Natural killer cell (primary cell): ENCODE measurements around the gene TOPAZ1. TPM values are rescaled to one million over a fixed set of nuclear protein-coding genes. Genes with fewer than 3 reads are reported as not detected.

Source experiments
- ATAC-seq, 3 donors: fragments of 150-1000 bp in 2 of 3; fragments of 200-7000 bp in 1 of 3; cut with Tn5 transposase; 1 replicate in 1 of 3; 2 replicates in 2 of 3; pipeline ENCODE4 v1.10.0; 2021; ENCODE audit warnings: mild to moderate bottlenecking in 2 of 3, moderate library complexity in 2 of 3
- DNase-seq, 2 donors: peaks; one replicate each; pipeline versions ENCODE4 v3.0.0 to v3.0.0-alpha.2; 2013 to 2021; ENCODE audit warnings: mixed read lengths in 1 of 2
- H3K27ac ChIP-seq: one replicate; pipeline ENCODE4 v1.5.1; 2013; ENCODE audit warnings: mild to moderate bottlenecking, low read length
- H3K27me3 ChIP-seq: one replicate; pipeline ENCODE4 v1.6.1; 2013; ENCODE audit warnings: low read length; ENCODE audit not compliant: control insufficient read depth, insufficient read depth
- H3K36me3 ChIP-seq: one replicate; pipeline ENCODE4 v1.6.1; 2013; ENCODE audit warnings: low read length; ENCODE audit not compliant: control insufficient read depth, insufficient read depth
- H3K4me1 ChIP-seq: one replicate; pipeline ENCODE4 v1.6.1; 2013; ENCODE audit warnings: low read length; ENCODE audit not compliant: control insufficient read depth, insufficient read depth
- H3K4me3 ChIP-seq: one replicate; pipeline ENCODE4 v1.5.1; 2013; ENCODE audit warnings: low read length
- H3K9me3 ChIP-seq: one replicate; pipeline ENCODE4 v1.6.1; 2013; ENCODE audit warnings: low read length; ENCODE audit not compliant: control insufficient read depth, insufficient read depth
- H3K27ac Mint-ChIP-seq, 2 donors: one replicate each; pipeline ENCODE4 v1.8.0; 2022; ENCODE audit warnings: mild to moderate bottlenecking in 2 of 2, mixed read lengths in 2 of 2, moderate library complexity in 1 of 2
- H3K27me3 Mint-ChIP-seq, 2 donors: one replicate each; pipeline ENCODE4 v1.8.0; 2022; ENCODE audit warnings: low read depth in 2 of 2, mixed read lengths in 2 of 2
- H3K36me3 Mint-ChIP-seq: one replicate; pipeline ENCODE4 v1.8.0; 2022; ENCODE audit warnings: mixed read lengths
- H3K4me1 Mint-ChIP-seq, 2 donors: one replicate each; pipeline ENCODE4 v1.8.0; 2022; ENCODE audit warnings: mixed read lengths in 2 of 2
- H3K4me3 Mint-ChIP-seq: one replicate; pipeline ENCODE4 v1.8.0; 2022; ENCODE audit warnings: mild to moderate bottlenecking, moderate library complexity, mixed read lengths
- H3K9me3 Mint-ChIP-seq, 2 donors: one replicate each; pipeline ENCODE4 v1.8.0; 2022; ENCODE audit warnings: mixed read lengths in 2 of 2
- WGBS: methylation state at CpG from one replicate; pipeline ENCODE4 v1.1.7; 2013; ENCODE audit warnings: missing lambda C conversion rate; ENCODE audit not compliant: insufficient coverage; 5-methylcytosine and 5-hydroxymethylcytosine counted together
- intact Hi-C: fragments of 100-400 bp; cut with micrococcal nuclease; formaldehyde crosslinking; loops from one replicate; pipeline ENCODE4 v1.14.2; 2022
- total RNA-seq, 4 donors: library from RNA; stranded (reverse); fragments of 120-200 nt in 1 of 4; gene quantifications; one replicate each; pipeline versions ENCODE4 v1.2.3 to v1.2.4, GENCODE V29; 2013 to 2022
- TF ChIP-seq, protein P1 (sequence below): fragments of 200-600 bp; IDR thresholded peaks from one replicate; pipeline ENCODE4 v1.8.0; 2022; ENCODE audit warnings: antibody characterized with exemption

Gene TOPAZ1
- total RNA-seq, 3 donors from 2014 or later (not counting 1 experiment from before 2014, with no cell fraction given) = not detected

- no peak for ATAC-seq
- H3K9me3 Mint-ChIP-seq = no peaks in the 10 kb centered on the region
These were observed 1.6 kb upstream of the TOPAZ1 start for GRCh38 chr3:44240061-44240460.

GRCh38 chr3:44242721-44243120, 1.0 kb downstream of the TOPAZ1 start:
- no peaks in the 10 kb centered on the region for H3K4me1 Mint-ChIP-seq
- H3K9me3 ChIP-seq = no peaks in the 10 kb centered on the region
- no peak overlapping the region for H3K4me3 Mint-ChIP-seq
- H3K4me3 ChIP-seq = no peak overlapping the region
- DNase-seq (no peak), ATAC-seq (no peak)
- H3K27ac ChIP-seq = no peak overlapping the region
- H3K27ac Mint-ChIP-seq = no peak overlapping the region
- intact Hi-C loops = no loop called here
- no peaks in the 10 kb centered on the region for H3K9me3 Mint-ChIP-seq
- TF ChIP-seq, protein P1, sequence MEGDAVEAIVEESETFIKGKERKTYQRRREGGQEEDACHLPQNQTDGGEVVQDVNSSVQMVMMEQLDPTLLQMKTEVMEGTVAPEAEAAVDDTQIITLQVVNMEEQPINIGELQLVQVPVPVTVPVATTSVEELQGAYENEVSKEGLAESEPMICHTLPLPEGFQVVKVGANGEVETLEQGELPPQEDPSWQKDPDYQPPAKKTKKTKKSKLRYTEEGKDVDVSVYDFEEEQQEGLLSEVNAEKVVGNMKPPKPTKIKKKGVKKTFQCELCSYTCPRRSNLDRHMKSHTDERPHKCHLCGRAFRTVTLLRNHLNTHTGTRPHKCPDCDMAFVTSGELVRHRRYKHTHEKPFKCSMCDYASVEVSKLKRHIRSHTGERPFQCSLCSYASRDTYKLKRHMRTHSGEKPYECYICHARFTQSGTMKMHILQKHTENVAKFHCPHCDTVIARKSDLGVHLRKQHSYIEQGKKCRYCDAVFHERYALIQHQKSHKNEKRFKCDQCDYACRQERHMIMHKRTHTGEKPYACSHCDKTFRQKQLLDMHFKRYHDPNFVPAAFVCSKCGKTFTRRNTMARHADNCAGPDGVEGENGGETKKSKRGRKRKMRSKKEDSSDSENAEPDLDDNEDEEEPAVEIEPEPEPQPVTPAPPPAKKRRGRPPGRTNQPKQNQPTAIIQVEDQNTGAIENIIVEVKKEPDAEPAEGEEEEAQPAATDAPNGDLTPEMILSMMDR = no peak
- H3K36me3 ChIP-seq = no peaks in the 10 kb centered on the region
- H3K27me3 ChIP-seq = peaks cover 5% of the 10 kb centered on the region
- H3K36me3 Mint-ChIP-seq = no peaks in the 10 kb centered on the region
- peaks cover 8 to 37% of the 10 kb centered on the region in 2 donors for H3K27me3 Mint-ChIP-seq
- 92% methylated on average over 1 of the region's 3 CpGs for WGBS
- H3K4me1 ChIP-seq = no peaks in the 10 kb centered on the region

More at GRCh38 chr3:44240061-44240460, 1.6 kb upstream of the TOPAZ1 start:
- H3K27ac ChIP-seq = no peak overlapping the region
- Mint-ChIP-seq H3K4me3 (no peak overlapping the region), H3K36me3 (no peaks in the 10 kb centered on the region), H3K4me1 (peaks cover 7% of the 10 kb centered on the region in 2 donors), H3K27ac (no peak overlapping the region), H3K27me3 (peaks cover 7 to 45% of the 10 kb centered on the region in 2 donors)
- no peak overlapping the region for H3K4me3 ChIP-seq
- TF ChIP-seq, protein P1 = no peak
- intact Hi-C loops = no loop called here
- H3K36me3 ChIP-seq = no peaks in the 10 kb centered on the region
- H3K4me1 ChIP-seq = peaks cover 3% of the 10 kb centered on the region
- peaks cover 5% of the 10 kb centered on the region for H3K27me3 ChIP-seq
- no peak for DNase-seq
- no peaks in the 10 kb centered on the region for H3K9me3 ChIP-seq
- WGBS = 79% methylated on average over 1 of the region's 1 CpG

- Histone ChIP-seq H3K9me3 (no peaks in the 10 kb centered on the region), H3K36me3 (no peaks in the 10 kb centered on the region), H3K27ac (no peak overlapping the region), H3K4me3 (no peak overlapping the region), H3K27me3 (peaks cover 14% of the 10 kb centered on the region), H3K4me1 (no peaks in the 10 kb centered on the region)
- H3K36me3 Mint-ChIP-seq = no peaks in the 10 kb centered on the region
- no peaks in the 10 kb centered on the region for H3K4me1 Mint-ChIP-seq
- peaks cover 13 to 66% of the 10 kb centered on the region in 2 donors for H3K27me3 Mint-ChIP-seq
- H3K4me3 Mint-ChIP-seq = no peak overlapping the region
- intact Hi-C loops = no loop called here
- H3K27ac Mint-ChIP-seq = no peak overlapping the region
- no peak for ATAC-seq
- WGBS = no CpG with 5 or more reads among the region's 1 CpG
- H3K9me3 Mint-ChIP-seq = peaks cover 0 to 3% of the 10 kb centered on the region in 2 donors
- TF ChIP-seq, protein P1 = no peak
- DNase-seq = no peak
These were observed 6.5 kb downstream of the TOPAZ1 start for GRCh38 chr3:44248152-44248551.

DNA sequence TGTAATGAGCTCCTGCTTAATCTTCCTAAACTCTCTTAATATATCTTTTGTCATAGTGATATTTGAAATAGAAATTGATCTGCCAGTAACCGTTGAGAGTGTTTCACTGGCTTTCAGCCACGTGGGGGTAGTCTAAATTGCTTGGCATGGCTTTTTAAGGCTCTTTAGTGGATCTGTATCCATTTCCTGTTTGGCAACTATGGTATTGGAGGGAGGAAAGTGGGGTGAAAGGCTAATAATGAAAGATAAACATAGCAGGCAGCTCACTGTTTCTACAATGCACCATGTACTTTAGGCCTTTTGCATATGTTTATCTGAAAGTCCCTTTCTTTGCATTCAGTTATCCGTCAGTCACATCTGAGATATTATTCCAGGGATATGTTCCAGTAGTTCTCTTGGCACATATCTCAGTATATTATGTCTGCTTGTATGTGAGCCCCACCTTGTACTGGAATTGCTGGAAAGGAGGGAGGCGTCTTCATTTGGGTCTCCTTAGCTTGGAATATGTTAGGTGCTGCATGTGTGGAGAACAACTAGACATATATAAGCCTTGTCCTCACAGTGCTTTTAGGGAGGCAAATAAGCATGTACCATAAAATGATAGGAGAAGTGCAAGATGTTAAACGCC, 10.8 kb downstream of the TOPAZ1 start:
- H3K4me3 ChIP-seq = no peak overlapping the region
- H3K9me3 Mint-ChIP-seq = peaks cover 0 to 3% of the 10 kb centered on the region in 2 donors
- ATAC-seq = no peak
- intact Hi-C loops = no loop called here
- TF ChIP-seq, protein P1 = no peak
- H3K36me3 ChIP-seq = no peaks in the 10 kb centered on the region
- H3K4me3 Mint-ChIP-seq = no peak overlapping the region
- no peaks in the 10 kb centered on the region for H3K36me3 Mint-ChIP-seq
- H3K27me3 ChIP-seq = peaks cover 9% of the 10 kb centered on the region
- H3K9me3 ChIP-seq = no peaks in the 10 kb centered on the region
- 90% methylated on average over 5 of the region's 5 CpGs for WGBS
- H3K27ac Mint-ChIP-seq = no peak overlapping the region
- H3K4me1 Mint-ChIP-seq = no peaks in the 10 kb centered on the region
- H3K27ac ChIP-seq = no peak overlapping the region
- peaks cover 8 to 43% of the 10 kb centered on the region in 2 donors for H3K27me3 Mint-ChIP-seq
- no peak for DNase-seq
- H3K4me1 ChIP-seq = no peaks in the 10 kb centered on the region
